ENCODE data around the gene KRTAP20-2.

DNA sequence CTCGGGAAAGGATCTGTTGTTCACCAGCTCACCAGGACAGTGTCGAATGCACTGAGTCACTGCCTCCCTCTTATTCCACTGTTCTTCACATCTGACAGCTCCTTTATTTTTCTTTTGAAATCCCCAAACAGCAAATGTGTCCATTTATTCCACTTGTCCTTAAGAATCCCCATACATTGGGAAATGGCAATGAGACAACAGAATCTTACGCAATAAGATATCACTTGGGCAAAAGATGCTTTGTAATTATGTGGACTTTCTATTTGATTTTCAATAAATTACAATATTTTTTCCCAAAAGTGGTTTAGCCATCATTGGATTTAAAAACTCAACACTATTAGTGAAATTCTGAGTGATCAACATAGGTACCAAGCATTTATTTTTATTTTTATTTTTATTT lies 3.7 kb downstream of the KRTAP20-2 start:
- TF ChIP-seq, protein P1, sequence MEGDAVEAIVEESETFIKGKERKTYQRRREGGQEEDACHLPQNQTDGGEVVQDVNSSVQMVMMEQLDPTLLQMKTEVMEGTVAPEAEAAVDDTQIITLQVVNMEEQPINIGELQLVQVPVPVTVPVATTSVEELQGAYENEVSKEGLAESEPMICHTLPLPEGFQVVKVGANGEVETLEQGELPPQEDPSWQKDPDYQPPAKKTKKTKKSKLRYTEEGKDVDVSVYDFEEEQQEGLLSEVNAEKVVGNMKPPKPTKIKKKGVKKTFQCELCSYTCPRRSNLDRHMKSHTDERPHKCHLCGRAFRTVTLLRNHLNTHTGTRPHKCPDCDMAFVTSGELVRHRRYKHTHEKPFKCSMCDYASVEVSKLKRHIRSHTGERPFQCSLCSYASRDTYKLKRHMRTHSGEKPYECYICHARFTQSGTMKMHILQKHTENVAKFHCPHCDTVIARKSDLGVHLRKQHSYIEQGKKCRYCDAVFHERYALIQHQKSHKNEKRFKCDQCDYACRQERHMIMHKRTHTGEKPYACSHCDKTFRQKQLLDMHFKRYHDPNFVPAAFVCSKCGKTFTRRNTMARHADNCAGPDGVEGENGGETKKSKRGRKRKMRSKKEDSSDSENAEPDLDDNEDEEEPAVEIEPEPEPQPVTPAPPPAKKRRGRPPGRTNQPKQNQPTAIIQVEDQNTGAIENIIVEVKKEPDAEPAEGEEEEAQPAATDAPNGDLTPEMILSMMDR (IDR thresholded peaks at IDR 0.05; ENCODE audit: insufficient read depth, low read length, poor library complexity, severe bottlenecking): no peak
- TF ChIP-seq EZH2phosphoT487 (conservative IDR thresholded peaks at IDR 0.05; ENCODE audit: low read length): no peak
